SKM-1 (cell line): ENCODE results near the gene EIF2AK2.

ENCODE experiments used
- DNase-seq: peaks from one replicate; lab custom pipeline; 2025; ENCODE audit not compliant: unreplicated experiment; lab: John Stamatoyannopoulos, UW

EIF2AK2 gene

DNA sequence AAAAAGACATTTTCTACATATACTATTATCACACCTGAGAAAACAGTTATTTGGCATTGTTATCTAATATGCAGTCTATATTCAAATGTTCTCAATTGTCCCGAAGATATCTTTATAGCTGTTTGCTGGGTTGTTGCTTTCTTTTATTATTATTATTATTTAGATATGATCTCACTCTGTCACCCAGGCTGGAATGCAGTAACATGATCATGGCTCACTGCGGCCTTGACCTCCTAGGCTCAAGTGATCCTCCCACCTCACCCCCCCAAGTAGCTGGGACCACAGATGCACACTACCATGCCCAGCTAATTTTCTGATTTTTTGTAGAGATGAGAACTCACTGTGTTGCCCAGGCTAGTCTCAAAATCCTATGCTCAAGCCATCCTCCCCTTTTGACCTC lies 52.6 kb downstream of the EIF2AK2 start:
- no peak for DNase-seq

DNA sequence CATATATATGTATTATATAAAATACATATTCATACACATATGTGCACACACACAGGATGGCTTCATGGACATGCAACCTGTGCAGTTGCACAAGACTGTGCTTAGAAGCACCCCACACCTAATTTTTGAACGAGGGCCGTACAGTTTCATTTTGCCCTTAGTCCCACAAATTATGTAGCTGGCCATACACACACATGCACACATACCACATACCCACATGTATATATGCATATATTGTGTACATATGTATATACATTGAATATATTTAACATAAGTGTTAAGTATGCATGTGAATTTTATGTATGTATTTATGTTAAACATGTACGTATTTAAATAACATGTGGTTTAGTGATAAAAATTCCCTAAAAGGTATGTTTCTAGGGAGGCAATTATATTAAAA lies 54.2 kb downstream of the EIF2AK2 start:
- no peak for DNase-seq

DNA sequence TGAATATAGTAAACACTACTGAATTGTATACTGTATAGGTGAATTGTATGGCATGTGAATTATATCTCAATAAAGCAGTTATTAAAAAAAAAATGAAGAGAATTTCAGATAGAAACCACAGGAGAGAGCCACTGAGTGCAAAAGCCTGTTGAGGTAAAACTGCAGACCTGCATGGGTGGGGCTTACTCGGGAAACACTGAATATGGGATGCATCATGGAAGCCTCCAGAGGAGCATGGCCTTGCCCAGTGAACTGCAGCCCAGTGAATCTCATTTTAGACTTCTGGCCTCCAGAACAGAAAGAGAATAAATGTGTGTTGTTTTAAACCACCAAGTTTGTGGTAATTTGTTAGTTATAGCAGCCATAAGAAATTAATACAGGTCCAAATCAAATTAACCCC lies 56.7 kb downstream of the EIF2AK2 start:
- DNase-seq: no peak

DNA sequence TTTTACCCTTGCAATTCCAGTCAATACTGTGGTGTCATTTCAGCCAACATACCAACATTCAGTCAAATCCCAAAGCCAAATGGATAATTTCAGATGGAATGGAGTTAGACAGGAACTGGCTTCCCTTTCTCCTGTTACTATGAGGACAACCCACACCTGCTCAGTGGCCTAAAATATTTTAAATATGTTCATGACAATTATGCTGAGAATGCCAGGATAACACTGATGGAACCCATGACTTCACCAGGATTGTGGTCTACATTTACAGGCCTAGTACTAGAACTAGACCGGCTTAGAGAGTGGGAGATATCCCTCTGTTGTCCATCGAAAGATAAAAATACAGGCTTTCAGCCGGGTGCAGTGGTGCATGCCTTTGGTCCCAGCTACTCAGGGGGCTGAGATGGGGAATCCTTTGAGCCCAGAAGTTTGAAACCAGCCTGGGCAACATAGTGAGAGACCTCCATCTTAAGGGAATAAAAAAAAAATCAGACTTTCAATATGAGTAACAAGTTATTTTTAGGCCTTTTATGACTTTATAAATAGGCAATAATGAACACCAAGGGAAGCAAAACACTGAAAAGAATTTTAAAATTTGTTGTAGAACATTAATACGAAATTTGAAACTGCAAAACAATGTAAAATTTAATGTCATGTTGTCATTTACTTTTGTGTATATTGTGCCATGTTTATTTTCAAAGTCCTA lies 58.2 kb downstream of the EIF2AK2 start:
- DNase-seq: no peak

DNA sequence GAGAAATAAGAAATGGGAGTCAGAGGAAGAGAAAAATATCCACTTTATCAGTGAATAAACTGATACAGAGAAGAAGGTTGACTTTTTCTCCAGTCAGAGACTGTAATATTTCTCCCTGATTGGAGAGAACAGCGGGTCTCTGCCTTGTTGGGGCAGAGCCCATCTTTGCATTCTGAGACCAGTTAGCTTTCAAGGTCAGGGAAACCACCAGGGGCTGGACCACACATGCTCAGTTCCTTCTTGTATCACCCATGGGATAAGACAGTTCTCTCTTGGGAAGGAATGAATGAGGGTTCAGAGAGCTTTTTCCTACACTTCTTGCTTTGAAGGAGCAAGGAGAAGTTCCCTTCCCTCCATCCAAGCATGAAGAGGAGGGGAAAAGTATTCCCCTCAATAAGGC lies 60.2 kb downstream of the EIF2AK2 start:
- DNase-seq: no peak

DNA sequence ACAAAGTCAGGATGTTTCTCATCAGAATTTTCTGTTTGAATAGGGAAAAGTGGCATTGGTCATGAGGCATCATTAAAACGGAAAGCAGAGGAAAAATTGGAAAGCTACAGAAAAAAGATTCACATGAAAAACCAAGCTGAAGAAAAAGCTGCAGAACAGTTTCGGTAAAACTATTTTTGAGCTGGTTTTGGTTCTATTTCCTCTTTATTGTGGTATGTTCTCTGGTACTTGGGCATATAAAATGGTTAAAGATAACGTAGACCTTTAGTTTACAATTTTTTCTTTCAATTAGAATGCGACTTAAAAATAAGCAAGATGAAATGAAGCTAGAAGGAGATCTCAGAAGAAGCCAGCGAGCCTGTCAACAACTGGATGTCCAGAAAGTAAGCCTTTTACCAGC lies 64.9 kb downstream of the EIF2AK2 start:
- DNase-seq: no peak

DNA sequence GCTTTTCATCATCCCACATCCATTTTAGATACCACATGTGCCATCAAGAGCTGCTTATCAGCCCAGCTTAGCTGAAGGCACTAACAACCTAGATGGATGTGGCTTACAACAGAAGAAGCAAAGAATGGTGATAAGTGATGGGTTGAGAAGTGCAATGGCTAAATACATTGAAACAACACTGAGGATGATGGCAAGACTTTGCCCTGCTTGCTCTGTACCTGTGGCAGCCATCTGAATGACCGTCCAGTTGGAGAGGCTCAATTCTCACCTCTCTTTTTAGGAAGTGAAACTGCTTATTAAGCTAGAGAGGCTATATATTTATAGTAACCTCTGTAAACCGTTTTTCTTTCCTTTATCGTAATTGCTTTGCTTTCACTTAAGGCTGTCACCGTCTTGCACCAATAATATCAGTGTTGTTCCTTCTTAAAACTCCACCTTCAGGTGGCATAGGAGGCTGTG lies 66.7 kb downstream of the EIF2AK2 start:
- DNase-seq: no peak

DNA sequence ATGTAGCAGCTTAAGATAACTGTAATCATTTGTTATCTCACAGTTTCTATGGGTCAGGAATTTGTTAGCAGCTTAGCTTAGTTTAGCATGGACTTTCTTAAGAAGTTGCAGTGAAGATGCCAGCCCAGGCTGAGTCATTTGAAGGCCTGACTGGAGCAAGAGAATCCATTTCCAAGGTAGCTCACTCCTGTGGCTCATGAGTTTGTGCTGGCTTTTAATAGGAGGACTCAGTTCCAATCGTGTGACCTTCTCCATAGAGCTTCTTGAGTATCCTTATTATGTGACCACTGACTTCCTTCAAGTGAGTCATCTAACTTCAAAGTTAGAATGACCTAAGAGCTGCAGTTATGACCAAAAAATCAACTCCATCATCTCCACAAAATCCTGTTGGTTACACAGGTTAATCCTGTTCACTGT lies 71.0 kb downstream of the EIF2AK2 start:
- no peak for DNase-seq

DNA sequence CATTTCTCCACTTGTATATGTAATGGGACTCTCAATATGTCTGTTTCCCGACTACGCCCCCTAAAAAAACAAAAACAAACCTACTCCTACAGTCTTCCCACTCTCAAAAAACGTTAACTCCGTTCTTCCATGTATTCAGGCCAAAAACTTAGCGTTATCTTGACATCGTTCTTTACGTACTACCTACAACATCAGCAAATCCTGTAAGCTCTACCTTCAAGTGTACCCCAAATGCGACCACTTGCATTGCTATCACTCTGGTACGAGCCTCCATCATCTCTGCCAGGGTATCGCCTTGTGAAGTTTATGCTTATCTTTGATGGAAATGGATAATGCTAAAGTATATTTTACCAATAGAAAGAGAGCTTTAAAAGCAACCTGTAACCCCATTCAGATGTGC lies 72.0 kb downstream of the EIF2AK2 start:
- DNase-seq: no peak

DNA sequence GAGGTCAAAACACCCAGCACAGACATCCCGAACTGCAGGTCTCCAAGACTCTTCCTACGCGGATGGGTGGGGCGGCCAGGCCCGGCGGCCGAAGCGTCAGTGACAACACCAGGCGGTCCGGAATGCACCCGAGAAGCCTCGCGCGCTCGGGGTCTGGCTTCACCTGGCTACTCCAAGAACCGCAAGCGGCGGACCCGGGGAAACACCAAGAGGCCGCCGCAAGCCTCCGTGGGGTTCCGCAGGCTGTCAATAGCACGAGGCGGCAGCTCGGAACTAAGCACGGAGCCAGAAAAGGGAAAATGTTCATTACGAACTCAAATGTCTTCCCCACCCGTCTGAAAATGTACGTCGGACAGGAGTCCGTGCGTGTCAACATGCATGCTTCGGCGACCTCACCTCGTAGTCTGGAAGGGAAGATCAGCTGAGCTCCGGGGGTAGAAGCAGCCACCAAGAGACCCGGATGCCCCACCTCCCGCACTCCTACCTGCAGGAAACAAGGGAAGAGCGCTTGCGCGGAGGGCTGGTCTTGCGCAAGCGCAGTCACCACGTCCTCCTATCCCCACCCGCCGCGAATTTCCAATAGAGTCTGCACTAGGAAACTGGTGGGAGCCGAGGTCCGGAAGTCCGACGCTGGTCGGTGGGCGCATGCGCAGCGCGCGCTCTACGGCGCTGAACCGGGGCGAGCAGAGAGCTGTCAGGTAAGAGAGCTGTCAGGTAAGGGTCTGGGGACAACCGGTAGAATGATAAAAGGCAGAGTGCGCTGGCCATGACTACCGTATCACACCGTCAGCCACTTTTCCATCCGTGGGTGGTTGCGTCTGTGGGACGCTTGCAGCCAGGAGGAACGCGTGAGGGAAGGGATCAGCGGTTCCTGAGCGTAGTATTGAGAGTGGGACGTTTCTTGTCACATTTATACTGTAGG lies 72.6 kb downstream of the EIF2AK2 start, which contains the start of the genes GPATCH11 and HEATR5B:
Gene GPATCH11, plus strand, starts transcription at position 646 of the 922 bp plus-strand sequence. CDS start 3,864 bp downstream, outside the sequence.
Gene HEATR5B, minus strand, starts transcription at position 500 of the 922 bp plus-strand sequence. CDS start 958 bp downstream, outside the sequence.
- peak; percentile 95 for DNase-seq

DNA sequence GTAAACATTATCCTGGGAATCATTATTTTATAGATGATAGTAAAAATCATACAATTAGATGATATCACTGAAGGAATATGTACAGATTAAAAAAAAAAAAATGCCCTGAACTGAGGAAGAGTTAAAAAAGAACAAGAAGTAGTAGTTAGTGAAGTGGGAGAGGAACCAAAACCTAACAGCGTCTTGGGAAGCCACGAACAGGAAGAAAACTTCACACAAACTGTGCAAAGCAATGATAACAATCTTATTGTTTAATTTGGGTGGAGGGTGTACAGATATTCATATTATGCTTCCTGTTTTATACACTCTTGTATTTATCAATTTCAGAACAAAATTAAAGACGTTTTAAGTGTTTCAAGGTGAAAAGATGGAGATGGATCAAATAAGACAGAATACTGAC lies 76.1 kb downstream of the EIF2AK2 start:
- DNase-seq: no peak

DNA sequence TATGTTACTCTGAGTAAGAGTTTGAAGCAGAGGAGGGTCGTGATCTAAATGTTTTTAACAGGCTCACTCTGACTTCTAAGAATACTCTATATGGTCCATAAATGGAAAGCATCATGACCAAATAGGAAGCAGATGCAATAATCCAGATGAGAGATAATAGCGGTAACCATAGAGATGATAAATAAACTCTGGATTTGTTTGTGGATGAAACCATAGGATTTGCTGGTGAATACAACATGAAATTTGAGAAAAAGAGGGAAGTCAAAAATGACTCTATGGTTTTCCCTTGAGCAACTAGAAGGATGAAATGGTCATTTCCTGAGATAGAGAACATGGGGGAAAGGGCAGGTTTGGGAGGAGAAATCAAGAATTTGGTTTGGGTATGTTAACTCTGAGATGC lies 76.5 kb downstream of the EIF2AK2 start:
- no peak for DNase-seq

DNA sequence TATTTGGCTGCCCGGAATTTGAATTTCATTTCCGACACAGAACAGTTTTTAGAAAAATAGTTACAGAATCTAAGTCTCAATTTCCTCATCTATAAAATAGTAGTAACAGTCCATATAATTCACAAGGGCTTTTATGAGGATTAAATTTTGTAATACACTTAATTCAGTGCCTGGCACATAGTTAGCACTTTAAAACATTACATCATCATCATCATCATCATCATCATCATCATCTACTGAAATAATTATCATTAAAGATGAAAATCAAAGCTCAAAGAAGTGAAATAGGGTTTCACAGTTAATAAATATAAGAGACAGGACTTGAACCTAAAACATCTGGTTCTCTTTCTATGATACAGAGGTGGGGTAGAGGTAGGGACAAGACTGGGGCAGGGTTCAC lies 85.8 kb downstream of the EIF2AK2 start:
- no peak for DNase-seq

DNA sequence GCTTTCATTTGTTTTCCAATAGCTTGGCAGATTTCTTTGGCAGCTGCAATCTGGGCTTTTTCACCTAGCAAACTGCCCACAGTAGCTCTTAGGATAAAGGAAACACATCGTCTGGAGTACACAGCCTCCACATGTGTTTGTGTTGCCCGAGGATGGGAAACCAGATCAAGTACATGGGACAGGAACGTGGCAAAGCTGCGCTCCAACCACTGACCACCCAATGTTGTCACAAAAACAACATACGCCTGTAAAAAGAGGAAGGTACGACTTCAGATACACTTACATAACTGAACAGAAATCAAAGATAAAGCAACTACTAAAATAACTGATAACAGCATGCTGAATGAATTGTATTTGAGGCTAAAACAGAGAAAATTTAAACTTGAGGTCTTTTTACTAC lies 88.1 kb downstream of the EIF2AK2 start:
- no peak for DNase-seq

DNA sequence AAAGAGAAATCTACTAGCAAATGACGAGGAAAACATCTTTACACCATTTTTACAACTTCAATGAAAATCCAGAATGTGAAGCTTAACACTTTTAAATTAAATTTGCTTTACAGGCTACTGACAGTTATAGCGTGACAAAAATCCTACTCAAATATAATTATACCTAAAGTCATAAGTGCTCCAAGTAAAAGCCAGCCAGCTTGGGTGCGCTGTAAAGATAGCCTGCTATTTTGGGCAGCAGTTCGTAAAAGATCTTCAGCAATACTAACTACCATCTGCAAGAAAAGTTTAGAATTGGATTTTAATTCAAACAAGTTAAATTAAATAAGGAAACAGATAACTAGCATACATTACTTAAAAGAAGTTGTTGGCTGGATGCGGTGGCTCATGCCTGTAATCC lies 95.0 kb downstream of the EIF2AK2 start:
- no peak for DNase-seq

DNA sequence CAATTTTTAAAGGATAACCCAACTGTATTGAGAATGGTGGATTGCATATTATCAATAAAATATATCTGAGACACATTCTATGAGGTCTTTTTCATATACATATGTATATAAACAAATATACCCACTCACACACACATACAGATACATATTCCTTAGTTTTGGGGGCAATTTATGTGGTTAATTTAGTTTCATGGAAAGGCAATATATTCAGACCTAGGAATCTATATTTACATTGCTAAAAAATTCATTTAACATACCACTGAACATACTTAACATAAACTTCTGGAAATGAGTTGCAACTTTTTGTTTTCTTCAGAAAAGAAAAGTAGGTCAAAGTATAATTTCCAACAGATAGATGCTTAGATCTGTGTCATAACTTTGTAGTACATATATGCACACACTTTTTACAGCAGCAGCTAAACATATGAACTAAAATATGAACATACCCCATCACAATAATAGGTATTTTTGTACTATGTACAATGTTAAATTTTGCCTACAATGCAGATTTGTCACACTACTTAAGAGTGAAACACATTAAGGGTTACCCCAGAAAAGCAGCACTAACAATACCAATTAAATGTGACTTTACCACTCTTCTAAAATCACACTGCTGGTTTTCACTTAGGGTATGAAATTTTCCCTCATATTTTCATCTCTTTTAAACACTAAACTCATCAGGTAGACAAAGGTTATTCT lies 95.6 kb downstream of the EIF2AK2 start:
- no peak for DNase-seq

DNA sequence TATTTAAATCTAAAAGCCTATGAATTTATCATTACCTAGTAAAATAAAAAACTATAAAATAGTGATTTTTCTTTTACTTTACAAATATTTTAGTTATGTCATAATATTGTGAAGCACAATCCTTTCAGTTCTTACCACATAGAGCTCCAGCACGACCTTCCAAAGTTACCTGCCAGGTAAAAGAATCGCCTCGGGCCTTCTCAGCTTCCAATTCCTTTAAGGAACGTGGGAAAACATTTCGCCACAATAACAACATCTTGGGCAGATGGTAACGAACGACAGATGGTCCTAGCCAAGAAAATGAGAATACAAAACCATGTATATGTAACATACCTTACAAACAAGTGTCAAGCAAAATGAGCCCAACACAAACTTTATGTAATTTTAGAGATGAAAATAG lies 96.3 kb downstream of the EIF2AK2 start:
- no peak for DNase-seq

DNA sequence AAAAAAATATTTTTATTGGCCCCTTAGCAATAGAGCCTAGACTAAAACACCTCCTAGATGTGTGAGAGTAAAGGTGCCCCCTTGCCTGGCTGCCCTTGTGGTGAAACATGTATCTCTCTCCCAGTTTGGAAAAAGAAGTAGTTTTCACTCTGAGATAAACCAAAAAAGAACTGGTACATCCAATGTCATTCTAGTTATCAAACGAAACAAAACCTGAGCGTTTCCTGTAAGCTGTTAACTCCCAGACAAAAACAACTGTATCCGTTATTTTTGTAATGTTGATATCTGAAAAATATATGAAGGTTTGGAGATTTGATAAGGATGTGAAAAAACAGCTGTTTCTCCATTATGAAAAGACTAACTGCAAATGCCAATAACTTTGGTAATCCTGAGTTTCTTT lies 96.9 kb downstream of the EIF2AK2 start:
- no peak for DNase-seq

DNA sequence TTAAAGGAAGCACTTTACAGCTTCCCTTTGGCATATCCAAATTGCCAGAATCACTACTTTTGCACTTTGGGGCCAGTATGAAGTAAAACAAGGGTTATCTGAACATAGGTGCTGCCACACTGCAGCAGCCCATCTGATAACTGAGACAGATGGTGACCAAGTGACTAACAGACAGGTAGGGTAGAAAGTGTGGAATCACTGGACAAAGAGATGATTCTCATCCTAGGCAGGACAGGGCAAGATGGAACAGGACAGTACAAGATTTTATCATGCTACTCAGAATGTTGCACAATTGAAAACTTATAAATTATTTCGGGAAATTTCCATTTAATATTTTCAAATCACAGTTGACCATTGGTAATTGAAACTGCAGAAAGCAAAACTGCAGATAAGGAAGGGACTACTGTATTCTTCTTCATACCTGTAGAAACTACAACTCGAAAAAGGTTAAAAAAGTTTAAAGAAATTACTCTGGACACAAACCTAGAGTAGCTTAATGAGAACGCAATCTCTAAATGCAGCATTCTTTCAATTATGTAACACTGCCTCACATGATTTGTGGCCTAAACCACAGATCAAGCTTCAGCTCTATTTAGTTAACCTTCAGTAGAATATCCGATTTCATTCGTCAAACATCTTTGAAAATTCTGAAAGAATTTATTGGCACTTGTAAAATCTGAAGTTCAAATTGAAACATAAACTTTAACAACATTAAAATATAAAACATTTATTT lies 104.0 kb downstream of the EIF2AK2 start:
- no peak for DNase-seq
